ENCODE data around the gene NLGN1. TPM values are rescaled to one million over a fixed set of nuclear protein-coding genes. Genes with fewer than 3 reads are reported as not detected.

Gene NLGN1
- total and polyA plus RNA-seq, 2 of the 13 experiments (the other 11 are each of a cell fraction or from before 2014, with no cell fraction given), result not detected

GRCh38 chr3:173614522-173614921 is 217.0 kb downstream of the NLGN1 start (continued):
- TF ChIP-seq, protein P1, sequence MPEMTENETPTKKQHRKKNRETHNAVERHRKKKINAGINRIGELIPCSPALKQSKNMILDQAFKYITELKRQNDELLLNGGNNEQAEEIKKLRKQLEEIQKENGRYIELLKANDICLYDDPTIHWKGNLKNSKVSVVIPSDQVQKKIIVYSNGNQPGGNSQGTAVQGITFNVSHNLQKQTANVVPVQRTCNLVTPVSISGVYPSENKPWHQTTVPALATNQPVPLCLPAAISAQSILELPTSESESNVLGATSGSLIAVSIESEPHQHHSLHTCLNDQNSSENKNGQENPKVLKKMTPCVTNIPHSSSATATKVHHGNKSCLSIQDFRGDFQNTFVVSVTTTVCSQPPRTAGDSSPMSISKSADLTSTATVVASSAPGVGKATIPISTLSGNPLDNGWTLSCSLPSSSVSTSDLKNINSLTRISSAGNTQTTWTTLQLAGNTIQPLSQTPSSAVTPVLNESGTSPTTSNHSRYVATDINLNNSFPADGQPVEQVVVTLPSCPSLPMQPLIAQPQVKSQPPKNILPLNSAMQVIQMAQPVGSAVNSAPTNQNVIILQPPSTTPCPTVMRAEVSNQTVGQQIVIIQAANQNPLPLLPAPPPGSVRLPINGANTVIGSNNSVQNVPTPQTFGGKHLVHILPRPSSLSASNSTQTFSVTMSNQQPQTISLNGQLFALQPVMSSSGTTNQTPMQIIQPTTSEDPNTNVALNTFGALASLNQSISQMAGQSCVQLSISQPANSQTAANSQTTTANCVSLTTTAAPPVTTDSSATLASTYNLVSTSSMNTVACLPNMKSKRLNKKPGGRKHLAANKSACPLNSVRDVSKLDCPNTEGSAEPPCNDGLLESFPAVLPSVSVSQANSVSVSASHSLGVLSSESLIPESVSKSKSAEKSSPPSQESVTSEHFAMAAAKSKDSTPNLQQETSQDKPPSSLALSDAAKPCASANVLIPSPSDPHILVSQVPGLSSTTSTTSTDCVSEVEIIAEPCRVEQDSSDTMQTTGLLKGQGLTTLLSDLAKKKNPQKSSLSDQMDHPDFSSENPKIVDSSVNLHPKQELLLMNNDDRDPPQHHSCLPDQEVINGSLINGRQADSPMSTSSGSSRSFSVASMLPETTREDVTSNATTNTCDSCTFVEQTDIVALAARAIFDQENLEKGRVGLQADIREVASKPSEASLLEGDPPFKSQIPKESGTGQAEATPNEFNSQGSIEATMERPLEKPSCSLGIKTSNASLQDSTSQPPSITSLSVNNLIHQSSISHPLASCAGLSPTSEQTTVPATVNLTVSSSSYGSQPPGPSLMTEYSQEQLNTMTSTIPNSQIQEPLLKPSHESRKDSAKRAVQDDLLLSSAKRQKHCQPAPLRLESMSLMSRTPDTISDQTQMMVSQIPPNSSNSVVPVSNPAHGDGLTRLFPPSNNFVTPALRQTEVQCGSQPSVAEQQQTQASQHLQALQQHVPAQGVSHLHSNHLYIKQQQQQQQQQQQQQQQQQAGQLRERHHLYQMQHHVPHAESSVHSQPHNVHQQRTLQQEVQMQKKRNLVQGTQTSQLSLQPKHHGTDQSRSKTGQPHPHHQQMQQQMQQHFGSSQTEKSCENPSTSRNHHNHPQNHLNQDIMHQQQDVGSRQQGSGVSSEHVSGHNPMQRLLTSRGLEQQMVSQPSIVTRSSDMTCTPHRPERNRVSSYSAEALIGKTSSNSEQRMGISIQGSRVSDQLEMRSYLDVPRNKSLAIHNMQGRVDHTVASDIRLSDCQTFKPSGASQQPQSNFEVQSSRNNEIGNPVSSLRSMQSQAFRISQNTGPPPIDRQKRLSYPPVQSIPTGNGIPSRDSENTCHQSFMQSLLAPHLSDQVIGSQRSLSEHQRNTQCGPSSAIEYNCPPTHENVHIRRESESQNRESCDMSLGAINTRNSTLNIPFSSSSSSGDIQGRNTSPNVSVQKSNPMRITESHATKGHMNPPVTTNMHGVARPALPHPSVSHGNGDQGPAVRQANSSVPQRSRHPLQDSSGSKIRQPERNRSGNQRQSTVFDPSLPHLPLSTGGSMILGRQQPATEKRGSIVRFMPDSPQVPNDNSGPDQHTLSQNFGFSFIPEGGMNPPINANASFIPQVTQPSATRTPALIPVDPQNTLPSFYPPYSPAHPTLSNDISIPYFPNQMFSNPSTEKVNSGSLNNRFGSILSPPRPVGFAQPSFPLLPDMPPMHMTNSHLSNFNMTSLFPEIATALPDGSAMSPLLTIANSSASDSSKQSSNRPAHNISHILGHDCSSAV (CRISPR knock-in tag; IDR thresholded peaks at IDR 0.05; ENCODE audit: borderline replicate concordance), result no peak
- TF ChIP-seq TARDBP (CRISPR knock-in tag; IDR thresholded peaks at IDR 0.05) (no peak), PAWR (CRISPR knock-in tag; IDR thresholded peaks at IDR 0.05; ENCODE audit: borderline replicate concordance) (no peak)

DNA sequence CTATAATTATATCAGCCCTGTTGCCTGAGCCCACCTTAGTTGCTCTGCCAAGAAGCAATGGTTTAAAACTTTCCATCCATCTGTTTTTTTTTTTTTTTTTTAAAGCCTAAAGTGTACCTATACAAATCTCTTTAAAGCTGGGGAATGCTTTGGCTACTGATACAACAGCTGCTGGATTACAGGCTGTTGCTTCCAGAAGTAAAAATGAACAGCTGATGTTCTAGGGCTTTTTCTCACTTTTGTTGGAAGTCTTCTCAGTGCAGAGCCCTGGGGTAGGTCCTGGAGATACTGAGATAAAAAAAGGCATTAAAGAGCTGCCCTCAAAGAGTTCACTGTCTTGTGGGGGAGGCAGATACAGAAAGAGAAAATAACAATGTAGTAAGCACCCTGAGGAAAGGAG is 218.1 kb downstream of the NLGN1 start:
- Histone ChIP-seq H3K36me3 (replicated peaks in 1 of 2; ENCODE audit: control insufficient read depth in 1 of 2, insufficient read depth in 2 of 2, low read length in 2 of 2) (no peaks in the 10 kb centered on the region), H2AFZ (ENCODE audit: low read length) (no peak overlapping the region), H3K27ac (ENCODE audit: extremely low read length, insufficient read depth, low read length) (no peak overlapping the region), H3K79me2 (ENCODE audit: insufficient read depth, low read length) (no peaks in the 10 kb centered on the region), H3K4me3 (replicated peaks in 1 of 3; ENCODE audit: insufficient read depth in 1 of 3, low read depth in 2 of 3, low read length in 3 of 3) (no peak overlapping the region), H4K20me1 (ENCODE audit: insufficient read depth, low read length) (no peaks in the 10 kb centered on the region), H3K9me3 (ENCODE audit: low read length) (no peaks in the 10 kb centered on the region), H3K4me2 (ENCODE audit: low read depth, low read length) (no peak overlapping the region), H3K27me3 (ENCODE audit: control insufficient read depth in 1 of 2, insufficient read depth in 2 of 2, low read length in 2 of 2) (no peaks in the 10 kb centered on the region), H3K4me1 (ENCODE audit: insufficient read depth, low read length) (no peaks in the 10 kb centered on the region), H3K9ac (ENCODE audit: insufficient read depth, low read depth, low read length) (no peak overlapping the region)
- CTCF ChIA-PET (ENCODE audit: low intra/inter-chr PET ratio, low total read pairs), result no interaction called here
- POLR2A ChIA-PET, result no interaction called here
- BruUV-seq (replicated peaks), result no TSS peak
- ATAC-seq (no peak), FAIRE-seq (no peak), DNase-seq (ENCODE audit: low spot score) (no peak)
- intact Hi-C loops (cut with micrococcal nuclease; ENCODE audit: unreplicated experiment) (no loop called here), in situ Hi-C loops (cut with HindIII; ENCODE audit: extremely low pct_ligation_motif_present, low pct_unique_long_range_greater_than_20kb) (no loop called here)
- TF ChIP-seq ZNF333 (CRISPR knock-in tag; IDR thresholded peaks at IDR 0.05; ENCODE audit: borderline replicate concordance) (no peak), ZNF20 (CRISPR knock-in tag; IDR thresholded peaks at IDR 0.05) (no peak), REPIN1 (CRISPR knock-in tag; IDR thresholded peaks at IDR 0.05; ENCODE audit: borderline replicate concordance, low read depth) (no peak), ZNF543 (CRISPR knock-in tag; IDR thresholded peaks at IDR 0.05) (no peak), THYN1 (CRISPR knock-in tag; IDR thresholded peaks at IDR 0.05; ENCODE audit: borderline replicate concordance, low read depth) (no peak)
- TF ChIP-seq, protein P2, sequence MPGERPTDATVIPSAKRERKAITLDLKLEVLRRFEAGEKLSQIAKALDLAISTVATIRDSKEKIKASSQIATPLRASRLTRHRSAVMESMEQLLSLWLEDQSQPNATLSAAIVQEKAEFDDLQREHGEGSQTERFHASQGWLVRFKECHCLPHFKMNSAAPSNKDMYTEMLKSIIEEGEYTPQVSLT (CRISPR knock-in tag; IDR thresholded peaks at IDR 0.05; ENCODE audit: borderline replicate concordance, low read depth), result no peak
- TF ChIP-seq, protein P3, sequence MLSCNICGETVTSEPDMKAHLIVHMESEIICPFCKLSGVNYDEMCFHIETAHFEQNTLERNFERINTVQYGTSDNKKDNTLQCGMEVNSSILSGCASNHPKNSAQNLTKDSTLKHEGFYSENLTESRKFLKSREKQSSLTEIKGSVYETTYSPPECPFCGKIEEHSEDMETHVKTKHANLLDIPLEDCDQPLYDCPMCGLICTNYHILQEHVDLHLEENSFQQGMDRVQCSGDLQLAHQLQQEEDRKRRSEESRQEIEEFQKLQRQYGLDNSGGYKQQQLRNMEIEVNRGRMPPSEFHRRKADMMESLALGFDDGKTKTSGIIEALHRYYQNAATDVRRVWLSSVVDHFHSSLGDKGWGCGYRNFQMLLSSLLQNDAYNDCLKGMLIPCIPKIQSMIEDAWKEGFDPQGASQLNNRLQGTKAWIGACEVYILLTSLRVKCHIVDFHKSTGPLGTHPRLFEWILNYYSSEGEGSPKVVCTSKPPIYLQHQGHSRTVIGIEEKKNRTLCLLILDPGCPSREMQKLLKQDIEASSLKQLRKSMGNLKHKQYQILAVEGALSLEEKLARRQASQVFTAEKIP (CRISPR knock-in tag; IDR thresholded peaks at IDR 0.05; ENCODE audit: borderline replicate concordance), result no peak
